ENCODE data around the gene FBXO22.
"Not testable (repeated sequence)": the region's sequence is repeated elsewhere in the genome, so short reads cannot be mapped to it uniquely, and the experiment has no call there.

Gene FBXO22

DNA sequence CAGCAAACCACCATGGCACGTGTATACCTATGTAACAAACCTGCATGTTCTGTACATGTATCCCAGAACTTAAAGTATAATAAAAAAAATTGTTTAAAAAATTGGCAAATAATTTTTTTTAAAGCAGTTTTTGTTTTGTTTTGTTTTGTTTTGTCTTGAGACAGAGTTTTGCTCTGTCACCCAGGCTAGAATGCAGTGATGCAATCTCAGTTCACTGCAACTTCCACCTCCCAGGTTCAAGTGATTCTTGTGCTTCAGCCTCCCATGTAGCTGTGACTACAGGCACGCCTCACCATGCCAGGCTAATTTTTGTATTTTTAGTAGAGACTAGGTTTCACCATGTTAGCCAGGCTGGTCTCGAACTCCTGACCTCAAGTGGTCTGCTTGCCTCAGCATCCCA, 81.0 kb downstream of the FBXO22 start:
- DNase-seq: not testable (repeated sequence)

DNA sequence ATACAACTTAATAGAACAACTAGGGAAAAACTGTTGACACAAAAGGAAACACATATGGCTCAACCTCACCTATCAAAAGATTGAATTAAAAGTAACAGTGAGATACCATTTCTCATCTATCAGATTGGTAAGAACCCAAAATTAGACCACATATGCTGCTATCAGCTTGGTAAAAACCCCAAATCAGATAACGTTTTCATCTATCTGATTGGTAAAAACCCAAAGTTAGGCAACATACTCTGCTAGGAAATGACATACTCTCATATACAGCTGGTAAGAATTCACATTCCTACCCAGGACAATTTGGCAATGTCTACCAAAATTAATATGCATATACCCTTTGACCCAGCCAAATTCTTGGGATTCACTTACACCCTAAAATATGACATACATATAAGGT, 82.3 kb downstream of the FBXO22 start:
- DNase-seq: peak; percentile 2

DNA sequence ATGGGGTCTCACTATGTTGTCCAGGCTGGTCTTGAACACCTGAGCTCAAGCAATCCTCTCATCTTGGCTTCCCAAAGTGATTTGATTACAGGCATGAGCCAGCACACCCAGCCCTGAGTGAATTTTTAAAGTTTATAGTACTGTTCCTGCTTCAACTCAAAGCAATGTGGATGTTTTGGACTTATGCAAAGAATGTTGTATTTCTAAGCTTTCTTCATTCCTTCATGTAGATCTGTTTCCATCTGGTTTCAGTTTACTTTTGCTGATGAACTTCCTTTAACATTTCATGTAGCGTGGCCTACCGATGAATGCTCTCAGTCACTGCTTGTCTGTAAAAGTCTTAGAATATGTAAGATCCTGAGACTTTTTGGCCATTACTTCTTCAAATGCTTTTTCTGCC, 85.4 kb downstream of the FBXO22 start:
- no peak for DNase-seq

DNA sequence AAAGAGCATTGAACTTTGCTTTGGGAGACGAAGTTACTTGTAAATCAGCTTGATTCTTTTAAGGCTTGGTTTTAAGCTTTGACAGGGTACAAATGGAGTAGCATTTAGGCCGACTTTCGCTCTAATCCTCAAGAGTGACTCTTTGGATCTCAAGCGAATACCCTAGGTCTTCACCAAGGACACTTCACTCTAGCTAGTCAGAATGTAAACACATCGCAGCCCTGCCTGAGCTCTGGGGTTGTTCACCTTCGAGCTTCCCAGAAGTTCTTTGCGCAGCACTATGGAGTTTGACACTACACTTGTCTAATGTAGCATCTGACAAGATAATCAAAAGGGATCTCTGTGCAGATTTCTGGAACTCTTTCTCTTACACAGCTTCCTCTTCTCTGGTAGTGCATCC, 86.2 kb downstream of the FBXO22 start:
- DNase-seq: no peak
